ENCODE data around the gene MBP. TPM values are rescaled to one million over a fixed set of nuclear protein-coding genes. Genes with fewer than 3 reads are reported as not detected.

The MBP gene
- total RNA-seq, 2 experiments from 2014 or later = 13.5 to 28.9 TPM

DNA sequence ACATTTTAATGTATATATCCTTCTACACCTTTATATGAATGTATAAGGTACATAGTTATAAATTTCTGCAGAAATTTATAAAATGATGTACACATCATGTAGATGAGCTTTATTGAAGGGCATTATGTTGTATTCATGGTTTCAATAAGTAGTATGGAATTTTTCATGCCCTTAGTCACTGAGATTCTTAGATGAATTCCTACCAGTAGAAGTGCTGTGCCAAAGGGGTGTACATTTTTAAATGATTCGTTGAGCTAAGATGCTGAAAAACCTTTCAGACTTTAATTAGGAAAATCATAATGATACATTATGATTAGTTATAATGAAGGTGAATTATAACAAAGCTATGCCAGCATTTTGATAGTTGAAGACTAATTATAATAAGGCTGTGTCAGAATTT, 195.0 kb downstream of the MBP start:
- H3K36me3 ChIP-seq (ENCODE audit: insufficient read depth, low read length) = peaks cover 7% of the 10 kb centered on the region; the same call in 1 of the 2 replicates
- H3K4me3 ChIP-seq (ENCODE audit: low read depth, low read length, poor library complexity, severe bottlenecking) = no peak overlapping the region
- CTCF ChIA-PET (ENCODE audit: unreplicated experiment) = no interaction called here
- POLR2A ChIA-PET = no interaction called here
- H4K20me1 ChIP-seq (ENCODE audit: insufficient read depth, low read length) = no peaks in the 10 kb centered on the region
- H3K9me2 ChIP-seq (ENCODE audit: insufficient read depth, low read length) = no peaks in the 10 kb centered on the region
- no peaks in the 10 kb centered on the region for H3K9me3 ChIP-seq (ENCODE audit: low read length)
- no peaks in the 10 kb centered on the region for H3K4me1 ChIP-seq (ENCODE audit: insufficient read depth, low read length, poor library complexity, severe bottlenecking)
- DNase-seq (ENCODE audit: low spot score) = no peak
- no peak overlapping the region for H2AFZ ChIP-seq (ENCODE audit: low read length)
- intact Hi-C loops (cut with micrococcal nuclease; ENCODE audit: unreplicated experiment) = no loop called here
- no peaks in the 10 kb centered on the region for H3K79me2 ChIP-seq (ENCODE audit: insufficient read depth, low read depth, low read length)
- no TSS peak for BruUV-seq (replicated peaks)
- H3K4me2 ChIP-seq (ENCODE audit: low read length) = no peak overlapping the region
- no peak overlapping the region for H3K27ac ChIP-seq (ENCODE audit: low read depth, low read length, poor library complexity, severe bottlenecking)
- no peak for TF ChIP-seq EZH2phosphoT487 (IDR thresholded peaks at IDR 0.05; ENCODE audit: borderline replicate concordance, low read depth, low read length)

DNA sequence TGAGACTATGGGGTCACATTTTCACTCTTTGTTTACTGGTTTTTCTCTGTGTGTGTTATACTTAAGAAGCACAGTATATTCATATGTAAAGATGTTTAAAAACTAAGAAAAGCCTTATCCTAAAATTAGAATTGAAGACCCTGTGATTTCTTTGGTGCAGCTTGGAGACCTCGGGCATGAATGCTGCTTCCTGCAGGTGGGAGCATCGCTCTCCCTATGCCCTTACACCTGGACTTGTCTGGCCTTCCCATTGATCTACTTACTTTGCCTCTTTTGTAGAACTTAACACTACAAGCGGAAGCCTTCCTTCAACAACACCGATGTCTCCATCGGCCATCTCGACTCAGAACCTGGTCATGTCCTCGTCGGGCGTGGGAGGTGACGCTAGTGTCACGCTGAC, 195.7 kb downstream of the MBP start:
- Histone ChIP-seq H3K27ac (ENCODE audit: low read depth, low read length, poor library complexity, severe bottlenecking) (no peak overlapping the region), H4K20me1 (ENCODE audit: insufficient read depth, low read length) (no peaks in the 10 kb centered on the region), H3K4me3 (ENCODE audit: low read depth, low read length, poor library complexity, severe bottlenecking) (no peak overlapping the region), H3K4me1 (ENCODE audit: insufficient read depth, low read length, poor library complexity, severe bottlenecking) (no peaks in the 10 kb centered on the region), H2AFZ (ENCODE audit: low read length) (no peak overlapping the region), H3K4me2 (ENCODE audit: low read length) (no peak overlapping the region), H3K79me2 (ENCODE audit: insufficient read depth, low read depth, low read length) (no peaks in the 10 kb centered on the region), H3K36me3 (ENCODE audit: insufficient read depth, low read length) (peaks cover 7% of the 10 kb centered on the region; the same call in 1 of the 2 replicates), H3K9me3 (ENCODE audit: low read length) (no peaks in the 10 kb centered on the region), H3K9me2 (ENCODE audit: insufficient read depth, low read length) (no peaks in the 10 kb centered on the region)
- DNase-seq (ENCODE audit: low spot score) = no peak
- no peak for TF ChIP-seq EZH2phosphoT487 (IDR thresholded peaks at IDR 0.05; ENCODE audit: borderline replicate concordance, low read depth, low read length)
- TF ChIP-seq, protein P1, sequence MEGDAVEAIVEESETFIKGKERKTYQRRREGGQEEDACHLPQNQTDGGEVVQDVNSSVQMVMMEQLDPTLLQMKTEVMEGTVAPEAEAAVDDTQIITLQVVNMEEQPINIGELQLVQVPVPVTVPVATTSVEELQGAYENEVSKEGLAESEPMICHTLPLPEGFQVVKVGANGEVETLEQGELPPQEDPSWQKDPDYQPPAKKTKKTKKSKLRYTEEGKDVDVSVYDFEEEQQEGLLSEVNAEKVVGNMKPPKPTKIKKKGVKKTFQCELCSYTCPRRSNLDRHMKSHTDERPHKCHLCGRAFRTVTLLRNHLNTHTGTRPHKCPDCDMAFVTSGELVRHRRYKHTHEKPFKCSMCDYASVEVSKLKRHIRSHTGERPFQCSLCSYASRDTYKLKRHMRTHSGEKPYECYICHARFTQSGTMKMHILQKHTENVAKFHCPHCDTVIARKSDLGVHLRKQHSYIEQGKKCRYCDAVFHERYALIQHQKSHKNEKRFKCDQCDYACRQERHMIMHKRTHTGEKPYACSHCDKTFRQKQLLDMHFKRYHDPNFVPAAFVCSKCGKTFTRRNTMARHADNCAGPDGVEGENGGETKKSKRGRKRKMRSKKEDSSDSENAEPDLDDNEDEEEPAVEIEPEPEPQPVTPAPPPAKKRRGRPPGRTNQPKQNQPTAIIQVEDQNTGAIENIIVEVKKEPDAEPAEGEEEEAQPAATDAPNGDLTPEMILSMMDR (conservative IDR thresholded peaks at IDR 0.05; ENCODE audit: low read length) = no peak
- CTCF ChIA-PET (ENCODE audit: unreplicated experiment) = no interaction called here
- intact Hi-C loops (cut with micrococcal nuclease; ENCODE audit: unreplicated experiment) = no loop called here
- no TSS peak for BruUV-seq (replicated peaks)
- POLR2A ChIA-PET = no interaction called here

DNA sequence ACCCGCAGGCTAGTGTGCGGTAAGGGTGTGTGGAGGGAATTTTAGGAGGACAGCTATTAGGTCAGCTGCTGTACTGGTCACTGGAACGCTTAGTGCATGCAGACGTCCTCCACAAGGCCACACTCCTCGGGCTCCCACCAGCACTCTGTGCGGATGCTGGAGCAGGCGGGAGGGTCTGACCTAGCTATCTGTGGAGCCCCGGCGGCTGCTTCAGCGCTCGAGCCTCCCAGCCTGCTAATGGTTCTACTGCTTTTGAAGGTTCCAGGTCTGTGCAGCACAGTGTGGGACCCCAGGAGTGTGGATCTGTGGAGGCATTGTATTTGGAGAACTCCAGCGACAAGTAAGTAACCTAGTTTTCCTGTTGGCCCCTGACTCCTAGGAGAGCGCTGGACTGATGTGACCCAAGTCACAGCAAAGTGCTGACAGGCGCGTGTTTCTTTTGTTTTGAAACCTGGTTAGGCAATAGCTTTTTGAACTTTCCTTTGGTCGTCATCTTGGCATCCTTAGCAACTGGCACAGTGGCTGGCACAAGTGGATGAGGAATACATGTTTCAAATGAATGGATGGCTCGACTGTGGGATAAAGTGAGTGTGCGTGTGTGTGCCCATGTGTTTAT, 196.8 kb downstream of the MBP start:
- intact Hi-C loops (cut with micrococcal nuclease; ENCODE audit: unreplicated experiment) = no loop called here
- Histone ChIP-seq H3K4me3 (ENCODE audit: low read depth, low read length, poor library complexity, severe bottlenecking) (no peak overlapping the region), H3K36me3 (ENCODE audit: insufficient read depth, low read length) (peaks cover 7% of the 10 kb centered on the region; the same call in 1 of the 2 replicates), H4K20me1 (ENCODE audit: insufficient read depth, low read length) (no peaks in the 10 kb centered on the region), H3K9me3 (ENCODE audit: low read length) (no peaks in the 10 kb centered on the region), H3K79me2 (ENCODE audit: insufficient read depth, low read depth, low read length) (no peaks in the 10 kb centered on the region), H3K4me2 (ENCODE audit: low read length) (no peak overlapping the region), H3K27ac (ENCODE audit: low read depth, low read length, poor library complexity, severe bottlenecking) (no peak overlapping the region), H3K4me1 (ENCODE audit: insufficient read depth, low read length, poor library complexity, severe bottlenecking) (no peaks in the 10 kb centered on the region), H3K9me2 (ENCODE audit: insufficient read depth, low read length) (no peaks in the 10 kb centered on the region), H2AFZ (ENCODE audit: low read length) (no peak overlapping the region)
- CTCF ChIA-PET (ENCODE audit: unreplicated experiment) = no interaction called here
- POLR2A ChIA-PET = no interaction called here
- no peak for DNase-seq (ENCODE audit: low spot score)
- TF ChIP-seq, protein P1 (conservative IDR thresholded peaks at IDR 0.05; ENCODE audit: low read length) = no peak
- TF ChIP-seq EZH2phosphoT487 (IDR thresholded peaks at IDR 0.05; ENCODE audit: borderline replicate concordance, low read depth, low read length) = no peak
- BruUV-seq (replicated peaks) = no TSS peak

Measured in OCI-LY7 (cell line).